ENCODE results near the gene ASB4.
"Not testable (repeated sequence)": the region's sequence is repeated elsewhere in the genome, so short reads cannot be mapped to it uniquely, and the experiment has no call there.

ASB4 gene

GRCh38 chr7:95485391-95486123 lies at the start of gene ASB4:
Gene ASB4, plus strand, starts transcription at chr7:95485943. Its CDS starts 29 bp downstream, at chr7:95485972.
- no peak for DNase-seq

GRCh38 chr7:95436407-95436806 lies 49.3 kb upstream of the ASB4 start:
- DNase-seq = no peak

- no peak for DNase-seq
These were observed 45.2 kb upstream of the ASB4 start for GRCh38 chr7:95440394-95441038.

- DNase-seq = no peak
These were observed 44.5 kb upstream of the ASB4 start for GRCh38 chr7:95441042-95441823.

GRCh38 chr7:95444796-95445195 lies 40.9 kb upstream of the ASB4 start:
- no peak for DNase-seq

- DNase-seq = no peak
These were observed 39.1 kb upstream of the ASB4 start for GRCh38 chr7:95446618-95447017.

GRCh38 chr7:95454438-95455045 lies 31.2 kb upstream of the ASB4 start:
- DNase-seq = no peak

- no peak for DNase-seq
These were observed 27.8 kb upstream of the ASB4 start for GRCh38 chr7:95457947-95458346.

- not testable (repeated sequence) for DNase-seq
These were observed 25.1 kb upstream of the ASB4 start for GRCh38 chr7:95460653-95461052.

GRCh38 chr7:95467912-95468607 lies 17.7 kb upstream of the ASB4 start:
- DNase-seq = no peak

GRCh38 chr7:95469187-95469586 lies 16.6 kb upstream of the ASB4 start:
- no peak for DNase-seq

- DNase-seq = no peak
These were observed 15.9 kb upstream of the ASB4 start for GRCh38 chr7:95469848-95470247.

GRCh38 chr7:95470452-95470851 lies 15.3 kb upstream of the ASB4 start:
- DNase-seq = no peak

GRCh38 chr7:95471071-95471470 lies 14.7 kb upstream of the ASB4 start:
- DNase-seq = no peak

GRCh38 chr7:95472581-95473161 lies 13.1 kb upstream of the ASB4 start:
- DNase-seq = no peak

GRCh38 chr7:95473276-95473985 lies 12.3 kb upstream of the ASB4 start:
- DNase-seq = no peak

- DNase-seq = no peak
These were observed 9.5 kb upstream of the ASB4 start for GRCh38 chr7:95476072-95476847.

GRCh38 chr7:95476904-95477594 lies 8.7 kb upstream of the ASB4 start:
- DNase-seq = peak; percentile 50

- no peak for DNase-seq
These were observed 7.3 kb upstream of the ASB4 start for GRCh38 chr7:95478272-95479037.
